ENCODE measurements around the gene VGLL4.

GRCh38 chr3:11570789-11571495 lies 72.8 kb downstream of the VGLL4 start:
- TF ChIP-seq CTCF (IDR thresholded peaks at IDR 0.05) = no peak
- no peak for TF ChIP-seq POLR2A (IDR thresholded peaks at IDR 0.05)
- no peak for TF ChIP-seq POLR2AphosphoS5 (IDR thresholded peaks at IDR 0.05)
